HG02642 (cell line): ENCODE data around the gene TSPAN11.

Source experiments
- ATAC-seq: cut with Tn5 transposase; IDR thresholded peaks from one replicate; pipeline ENCODE4 v1.9.1; 2021; ENCODE audit warnings: mild to moderate bottlenecking; ENCODE audit not compliant: unreplicated experiment, poor library complexity

Gene TSPAN11

GRCh38 chr12:30976206-30976605, 49.7 kb downstream of the TSPAN11 start:
- ATAC-seq = no peak

GRCh38 chr12:30977124-30977523, 50.6 kb downstream of the TSPAN11 start:
- no peak for ATAC-seq

GRCh38 chr12:30977537-30978349, 51.2 kb downstream of the TSPAN11 start:
- ATAC-seq = no peak

DNA sequence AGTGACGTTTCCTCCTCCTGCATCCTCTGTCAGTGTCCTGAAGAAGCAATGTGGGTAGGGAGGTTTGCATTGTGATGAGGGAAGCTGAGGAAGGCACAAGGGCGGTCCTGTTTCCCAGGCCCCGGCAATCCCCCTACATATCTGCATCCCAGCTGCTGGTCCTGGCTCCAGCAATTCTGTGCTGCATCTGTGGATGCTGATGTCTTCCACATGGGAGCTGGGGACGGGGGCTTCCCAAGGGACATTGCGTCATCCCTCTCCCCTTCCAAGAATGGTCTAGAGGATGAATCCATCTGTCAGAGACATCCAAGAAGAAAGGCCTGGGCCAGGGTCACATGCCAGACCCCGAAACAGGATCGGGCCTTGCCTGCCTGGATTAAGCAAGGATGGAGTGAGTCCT, 52.1 kb downstream of the TSPAN11 start:
- no peak for ATAC-seq

DNA sequence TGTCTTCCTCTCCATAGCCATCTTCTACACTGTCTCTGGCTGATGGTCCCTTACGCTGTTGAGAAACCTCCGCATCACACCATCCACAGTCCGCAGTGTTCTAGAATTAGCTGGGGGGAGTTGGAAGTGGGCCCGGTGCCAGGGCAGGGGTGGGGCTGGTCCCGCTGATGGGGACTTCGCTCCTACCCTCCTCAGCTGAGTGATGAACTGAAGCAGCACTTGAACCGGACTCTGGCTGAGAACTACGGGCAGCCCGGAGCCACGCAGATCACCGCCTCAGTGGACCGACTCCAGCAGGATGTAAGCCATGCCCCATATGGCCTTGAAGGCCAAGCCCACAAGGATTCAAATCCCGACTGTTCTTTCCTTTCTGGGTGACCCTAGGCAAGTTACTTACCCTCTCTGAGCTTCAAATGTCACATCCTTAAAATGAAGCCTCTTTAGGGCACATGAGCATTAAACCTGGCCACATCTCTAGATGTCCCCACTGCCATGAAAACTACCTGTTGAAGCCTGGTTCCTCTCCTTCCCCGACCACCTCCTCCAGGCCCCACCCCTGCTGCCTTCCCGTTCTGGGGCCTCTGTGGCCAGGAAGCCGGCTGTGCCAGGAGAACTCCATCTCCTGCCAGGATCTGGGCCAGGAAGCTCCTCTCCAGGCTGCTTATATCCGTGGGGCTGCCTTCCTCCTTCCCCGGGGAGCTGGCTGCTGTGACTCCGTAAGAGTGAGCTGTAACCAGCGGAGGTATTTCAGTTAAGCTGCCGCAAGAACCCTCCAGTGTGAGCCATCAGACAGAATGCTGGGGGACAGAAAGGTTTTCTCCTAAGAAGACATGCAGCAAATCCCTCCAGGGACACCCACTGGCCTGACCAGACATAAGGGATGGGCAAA, 53.1 kb downstream of the TSPAN11 start:
- ATAC-seq = no peak

- no peak for ATAC-seq
Measured at GRCh38 chr12:30980955-30981662, 54.6 kb downstream of the TSPAN11 start.

- no peak for ATAC-seq
Measured at GRCh38 chr12:30982413-30982812, 55.9 kb downstream of the TSPAN11 start.

DNA sequence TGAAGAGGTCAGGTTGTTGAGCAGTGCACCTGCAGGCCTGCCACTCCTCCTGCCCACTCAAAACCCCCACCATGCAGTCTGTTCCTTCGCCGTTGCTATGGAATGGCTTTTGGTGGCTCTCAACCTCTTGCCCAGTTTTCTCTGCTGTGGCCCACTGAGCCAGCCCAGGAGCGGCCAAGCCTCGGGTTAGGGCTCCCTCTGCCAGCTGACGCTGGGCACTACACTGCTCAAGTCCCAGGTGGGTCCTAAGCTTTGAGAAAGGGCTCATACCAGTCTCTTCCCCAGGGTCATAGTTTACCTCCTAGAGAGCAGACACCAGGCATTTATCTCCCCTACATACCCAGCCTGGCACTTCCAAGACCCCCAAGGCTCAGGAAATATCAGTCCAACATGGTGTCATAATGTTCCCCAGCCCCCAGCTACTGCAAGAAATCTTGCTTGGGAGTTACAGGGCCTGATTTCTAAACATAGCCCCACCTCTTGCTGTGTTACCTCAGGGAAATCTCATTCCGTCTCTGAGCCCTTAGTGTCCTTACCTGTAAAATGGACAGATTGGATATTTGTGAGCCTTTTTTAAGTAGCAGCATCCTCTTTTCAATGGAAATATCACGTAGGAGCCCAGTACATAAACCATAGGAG, 59.4 kb downstream of the TSPAN11 start:
- peak; percentile 67 for ATAC-seq

- ATAC-seq = no peak
Measured at GRCh38 chr12:30988086-30988485, 61.5 kb downstream of the TSPAN11 start.

DNA sequence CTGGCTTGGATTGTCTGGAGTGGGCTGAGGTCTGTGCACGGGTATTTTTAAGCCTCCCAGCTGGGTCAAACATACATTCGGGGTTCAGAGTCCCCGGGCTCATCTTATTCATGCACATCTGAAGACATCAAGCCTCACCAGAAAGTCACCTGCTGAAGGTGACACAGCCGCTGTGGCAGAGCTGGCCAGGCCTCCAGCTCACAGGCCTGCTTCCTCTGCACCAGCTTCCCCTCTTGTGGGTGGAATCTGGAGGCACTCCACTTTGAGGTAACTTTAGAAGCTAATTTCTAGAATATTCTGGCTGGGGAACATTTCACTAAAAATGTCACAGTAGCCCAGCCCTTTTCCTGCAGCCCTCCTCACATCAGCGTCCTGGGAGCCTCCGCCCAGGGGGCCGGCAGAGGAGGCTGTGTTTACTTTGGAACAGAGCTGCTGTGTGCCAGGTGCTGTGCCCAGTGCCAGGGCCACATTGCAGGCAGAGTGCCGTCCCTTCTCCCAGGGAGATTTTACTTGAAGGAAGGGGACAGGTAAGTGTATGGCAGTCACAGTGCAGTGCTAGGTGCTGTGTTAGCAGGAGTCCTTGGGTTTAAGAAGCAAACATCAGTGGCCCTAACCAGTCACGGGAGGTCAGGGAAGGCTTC, 62.2 kb downstream of the TSPAN11 start:
- no peak for ATAC-seq

DNA sequence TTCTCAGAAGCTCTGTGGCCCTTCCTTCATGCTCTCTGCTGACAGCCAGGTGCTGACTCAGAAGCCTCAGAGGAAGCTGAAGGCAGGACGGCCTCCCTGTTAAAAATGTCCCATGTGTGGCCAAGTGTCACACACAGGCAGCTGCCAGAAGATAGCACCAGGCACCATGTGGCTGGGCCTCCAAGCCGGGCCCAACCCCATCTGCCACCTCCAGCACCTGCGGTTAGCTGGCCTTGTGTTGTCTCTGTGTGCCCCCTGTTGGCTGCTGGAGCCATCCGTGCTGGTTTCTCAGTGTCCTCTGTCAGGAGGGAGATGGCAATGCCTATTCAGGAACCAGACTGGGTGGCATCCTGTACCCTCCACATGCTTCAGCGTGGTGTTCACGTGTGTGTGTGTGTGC, 63.2 kb downstream of the TSPAN11 start:
- ATAC-seq = no peak

GRCh38 chr12:30990316-30990715, 63.8 kb downstream of the TSPAN11 start:
- no peak for ATAC-seq

- ATAC-seq = no peak
Measured at GRCh38 chr12:30990776-30991175, 64.2 kb downstream of the TSPAN11 start.

DNA sequence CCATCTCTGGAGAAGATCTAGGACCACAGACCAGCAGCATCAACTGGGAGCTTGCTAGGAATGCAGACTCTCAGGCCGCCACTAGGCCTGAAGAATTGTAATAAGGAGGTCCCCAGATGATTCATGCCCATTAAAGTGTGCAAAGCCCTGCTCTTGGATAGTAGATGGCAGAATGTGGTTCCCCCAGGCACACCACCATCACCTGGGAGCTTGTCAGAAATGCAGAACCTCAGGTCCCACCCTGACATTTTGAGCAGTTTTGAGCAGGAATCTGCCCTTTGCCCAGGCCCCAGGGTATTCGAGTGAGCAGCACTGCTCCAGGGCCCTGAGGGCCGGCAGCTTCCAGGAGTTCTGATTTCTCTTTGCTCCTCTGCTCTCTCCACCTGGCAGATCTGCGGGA, 64.9 kb downstream of the TSPAN11 start:
- no peak for ATAC-seq

DNA sequence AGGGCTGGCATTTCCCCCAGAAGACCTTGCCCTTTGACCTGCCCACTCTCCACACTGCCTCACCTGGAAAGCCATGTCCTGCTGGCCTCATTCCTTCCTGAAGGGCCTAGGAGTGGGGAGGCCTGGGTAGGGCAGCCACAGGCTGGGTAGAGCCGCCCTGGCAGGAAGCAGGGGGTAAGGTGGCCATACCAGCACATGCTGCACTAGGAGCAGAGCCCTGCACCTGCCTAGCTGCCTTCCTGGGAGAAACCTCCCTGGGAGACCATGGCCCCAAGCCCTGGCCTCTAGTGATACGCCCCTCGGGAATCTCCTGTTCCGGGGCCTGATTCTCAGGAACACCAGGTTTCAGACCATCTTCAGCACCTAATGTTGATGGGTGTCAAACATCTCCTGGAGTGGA, 65.8 kb downstream of the TSPAN11 start:
- no peak for ATAC-seq

GRCh38 chr12:30993766-30994165, 67.2 kb downstream of the TSPAN11 start:
- no peak for ATAC-seq

- ATAC-seq = no peak
Measured at GRCh38 chr12:30994274-30994673, 67.7 kb downstream of the TSPAN11 start.

GRCh38 chr12:30996255-30996654, 69.7 kb downstream of the TSPAN11 start:
- no peak for ATAC-seq

GRCh38 chr12:30996752-30997151, 70.2 kb downstream of the TSPAN11 start:
- ATAC-seq = no peak
